ENCODE measurements around the gene SCLT1. TPM values are rescaled to one million over a fixed set of nuclear protein-coding genes. Genes with fewer than 3 reads are reported as not detected.

Gene SCLT1
- total RNA-seq, 2 donors from 2014 or later = 11.4 to 12.0 TPM

DNA sequence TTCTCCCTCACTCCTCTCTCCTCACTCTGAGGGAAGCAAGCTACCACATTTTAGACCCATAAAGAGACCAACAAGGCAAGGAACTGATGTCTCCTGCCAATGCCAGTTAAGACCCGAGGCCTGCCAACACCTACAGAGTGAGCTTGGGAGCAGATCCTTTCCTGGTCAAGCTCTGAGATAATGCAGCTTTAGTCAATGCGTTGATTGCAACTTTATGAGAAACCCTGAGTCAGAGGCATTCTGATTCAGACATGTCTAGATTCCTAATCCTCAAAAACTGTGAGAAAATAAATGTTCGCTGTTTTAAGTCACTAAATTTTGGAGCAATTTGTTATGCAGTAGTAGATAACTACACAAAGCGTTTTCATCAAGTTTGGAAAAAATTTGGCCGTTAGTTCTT lies 168.4 kb downstream of the SCLT1 start:
- 89 to 92% methylated on average over 5 of the region's 5 CpGs for WGBS, 2 experiments (ENCODE audit: insufficient coverage in 1 of 2, insufficient read length in 1 of 2)

DNA sequence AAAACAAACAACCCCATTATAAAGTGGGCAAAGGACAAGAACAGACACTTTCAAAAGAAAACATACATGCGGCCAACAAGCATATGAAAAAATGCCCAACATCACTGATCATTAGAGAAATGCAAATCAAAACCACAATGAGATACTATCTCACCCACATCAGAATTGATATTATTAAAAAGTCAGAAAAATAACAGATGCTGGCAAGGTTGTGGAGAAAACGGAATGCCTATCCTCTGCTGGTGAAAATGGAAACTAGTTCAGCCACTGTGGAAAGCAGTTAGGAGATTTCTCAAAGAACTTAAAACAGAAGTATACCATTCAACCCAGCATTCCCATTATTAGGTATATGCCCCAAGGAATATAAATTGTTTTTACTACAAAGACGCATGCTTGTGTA lies 171.4 kb downstream of the SCLT1 start:
- no peak for DNase-seq
- TF ChIP-seq, protein P1, sequence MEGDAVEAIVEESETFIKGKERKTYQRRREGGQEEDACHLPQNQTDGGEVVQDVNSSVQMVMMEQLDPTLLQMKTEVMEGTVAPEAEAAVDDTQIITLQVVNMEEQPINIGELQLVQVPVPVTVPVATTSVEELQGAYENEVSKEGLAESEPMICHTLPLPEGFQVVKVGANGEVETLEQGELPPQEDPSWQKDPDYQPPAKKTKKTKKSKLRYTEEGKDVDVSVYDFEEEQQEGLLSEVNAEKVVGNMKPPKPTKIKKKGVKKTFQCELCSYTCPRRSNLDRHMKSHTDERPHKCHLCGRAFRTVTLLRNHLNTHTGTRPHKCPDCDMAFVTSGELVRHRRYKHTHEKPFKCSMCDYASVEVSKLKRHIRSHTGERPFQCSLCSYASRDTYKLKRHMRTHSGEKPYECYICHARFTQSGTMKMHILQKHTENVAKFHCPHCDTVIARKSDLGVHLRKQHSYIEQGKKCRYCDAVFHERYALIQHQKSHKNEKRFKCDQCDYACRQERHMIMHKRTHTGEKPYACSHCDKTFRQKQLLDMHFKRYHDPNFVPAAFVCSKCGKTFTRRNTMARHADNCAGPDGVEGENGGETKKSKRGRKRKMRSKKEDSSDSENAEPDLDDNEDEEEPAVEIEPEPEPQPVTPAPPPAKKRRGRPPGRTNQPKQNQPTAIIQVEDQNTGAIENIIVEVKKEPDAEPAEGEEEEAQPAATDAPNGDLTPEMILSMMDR (conservative IDR thresholded peaks at IDR 0.05) = no peak
- H3K4me1 ChIP-seq (ENCODE audit: control insufficient read depth, insufficient read depth, low read length) = no peaks in the 10 kb centered on the region
- H3K9ac ChIP-seq (ENCODE audit: extremely low read depth, low read length, poor library complexity, severe bottlenecking) = no peak overlapping the region
- Mint-ChIP-seq H3K27me3 (ENCODE audit: insufficient read depth) (no peaks in the 10 kb centered on the region), H3K36me3 (ENCODE audit: low read depth) (no peaks in the 10 kb centered on the region), H3K4me3 (no peak overlapping the region), H3K9me3 (no peaks in the 10 kb centered on the region), H3K27ac (no peak overlapping the region), H3K4me1 (no peaks in the 10 kb centered on the region)
- 91% methylated on average over 3 of the region's 3 CpGs; no CpG with 5 or more reads in 1 of the 2 experiments for WGBS, 2 experiments (ENCODE audit: insufficient coverage in 1 of 2, insufficient read length in 1 of 2)
- no peak overlapping the region for H3K4me3 ChIP-seq (ENCODE audit: low read length)
- H3K27ac ChIP-seq (ENCODE audit: low read depth, low read length) = no peak overlapping the region
- H3K27me3 ChIP-seq (ENCODE audit: control insufficient read depth, insufficient read depth, low read length, poor library complexity, severe bottlenecking) = no peaks in the 10 kb centered on the region
- no peaks in the 10 kb centered on the region for H3K9me3 ChIP-seq (ENCODE audit: control insufficient read depth, low read length)
- no peaks in the 10 kb centered on the region for H3K36me3 ChIP-seq (ENCODE audit: control insufficient read depth, insufficient read depth, low read length)

More for the DNA sequence above, 168.4 kb downstream of the SCLT1 start:
- Mint-ChIP-seq H3K36me3 (ENCODE audit: low read depth) (no peaks in the 10 kb centered on the region), H3K4me3 (no peak overlapping the region), H3K27ac (no peak overlapping the region), H3K4me1 (no peaks in the 10 kb centered on the region), H3K27me3 (ENCODE audit: insufficient read depth) (no peaks in the 10 kb centered on the region), H3K9me3 (no peaks in the 10 kb centered on the region)
- H3K4me3 ChIP-seq (ENCODE audit: low read length) = no peak overlapping the region
- no peaks in the 10 kb centered on the region for H3K9me3 ChIP-seq (ENCODE audit: control insufficient read depth, low read length)
- H3K27ac ChIP-seq (ENCODE audit: low read depth, low read length) = no peak overlapping the region
- no peaks in the 10 kb centered on the region for H3K36me3 ChIP-seq (ENCODE audit: control insufficient read depth, insufficient read depth, low read length)
- TF ChIP-seq, protein P1 (conservative IDR thresholded peaks at IDR 0.05) = no peak
- H3K27me3 ChIP-seq (ENCODE audit: control insufficient read depth, insufficient read depth, low read length, poor library complexity, severe bottlenecking) = no peaks in the 10 kb centered on the region
- no peak overlapping the region for H3K9ac ChIP-seq (ENCODE audit: extremely low read depth, low read length, poor library complexity, severe bottlenecking)
- H3K4me1 ChIP-seq (ENCODE audit: control insufficient read depth, insufficient read depth, low read length) = no peaks in the 10 kb centered on the region
- no peak for DNase-seq

DNA sequence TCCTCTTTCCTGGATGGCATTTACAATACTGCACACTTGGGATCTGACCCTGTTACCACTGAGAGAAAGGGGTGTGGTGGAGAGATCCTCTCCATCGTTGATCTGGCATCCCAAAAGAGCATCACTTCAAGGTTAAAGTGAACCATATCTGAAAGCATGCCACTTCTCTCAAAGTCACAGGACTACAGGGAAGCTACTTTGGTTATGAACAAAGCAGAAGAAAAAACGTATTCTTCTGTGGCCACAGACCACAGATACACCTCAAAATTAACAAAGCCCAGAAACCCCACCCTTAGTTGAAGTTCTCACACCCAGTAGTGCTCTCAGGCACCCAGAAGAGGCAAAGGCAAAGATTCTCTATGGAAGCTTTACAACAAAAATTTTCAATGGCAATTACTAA lies 175.6 kb downstream of the SCLT1 start:
- H3K27me3 Mint-ChIP-seq (ENCODE audit: insufficient read depth) = no peaks in the 10 kb centered on the region
- no peak overlapping the region for H3K4me3 ChIP-seq (ENCODE audit: low read length)
- DNase-seq = no peak
- H3K36me3 ChIP-seq (ENCODE audit: control insufficient read depth, insufficient read depth, low read length) = no peaks in the 10 kb centered on the region
- no peak overlapping the region for H3K4me3 Mint-ChIP-seq
- H3K9ac ChIP-seq (ENCODE audit: extremely low read depth, low read length, poor library complexity, severe bottlenecking) = no peak overlapping the region
- H3K27ac Mint-ChIP-seq = no peak overlapping the region
- no peaks in the 10 kb centered on the region for H3K9me3 Mint-ChIP-seq
- no peak overlapping the region for H3K27ac ChIP-seq (ENCODE audit: low read depth, low read length)
- H3K27me3 ChIP-seq (ENCODE audit: control insufficient read depth, insufficient read depth, low read length, poor library complexity, severe bottlenecking) = no peaks in the 10 kb centered on the region
- no peaks in the 10 kb centered on the region for H3K4me1 ChIP-seq (ENCODE audit: control insufficient read depth, insufficient read depth, low read length)
- no peaks in the 10 kb centered on the region for H3K4me1 Mint-ChIP-seq
- H3K36me3 Mint-ChIP-seq (ENCODE audit: low read depth) = no peaks in the 10 kb centered on the region
- H3K9me3 ChIP-seq (ENCODE audit: control insufficient read depth, low read length) = no peaks in the 10 kb centered on the region
- TF ChIP-seq, protein P1 (conservative IDR thresholded peaks at IDR 0.05) = no peak
- 80 to 90% methylated on average over 1 to 2 of the region's 2 CpGs for WGBS, 2 experiments (ENCODE audit: insufficient coverage in 1 of 2, insufficient read length in 1 of 2)

Measured in endodermal cell (in vitro differentiated cells).